ENCODE measurements around the gene TEX53. TPM values are rescaled to one million over a fixed set of nuclear protein-coding genes. Genes with fewer than 3 reads are reported as not detected.

Gene TEX53
- total RNA-seq, 2 experiments from 2014 or later, result not detected

DNA sequence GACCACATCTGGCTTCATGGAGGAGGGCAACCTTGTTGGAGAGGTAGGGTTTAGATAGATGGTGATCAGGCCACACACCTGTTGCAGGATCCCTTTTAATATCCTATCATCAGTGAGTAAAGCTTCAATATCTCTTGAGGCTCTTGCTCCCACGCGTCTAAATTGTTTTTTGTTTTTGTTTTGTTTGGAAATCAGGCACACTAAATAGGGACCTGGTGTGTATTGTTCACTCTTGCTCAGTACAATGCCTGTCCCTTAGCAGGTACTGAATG is 49.1 kb downstream of the TEX53 start:
- CTCF ChIA-PET (ENCODE audit: unreplicated experiment), result interaction anchor here (1.4 kb wide), 1 partner anchor 70 kb away, joined by 3 read pairs; no protein-coding TSS in a partner anchor
- intact Hi-C loops (cut with micrococcal nuclease; ENCODE audit: unreplicated experiment), result loop anchor here (5.0 kb wide), 2 partner anchors 44 to 211 kb away; no protein-coding TSS in a partner anchor
- Histone ChIP-seq H4K20me1 (ENCODE audit: insufficient read depth, low read length) (no peaks in the 10 kb centered on the region), H3K4me2 (ENCODE audit: low read length) (peak overlapping the region; percentile 64), H3K27ac (ENCODE audit: low read depth, low read length, poor library complexity, severe bottlenecking) (peak overlapping the region; percentile 94), H3K79me2 (ENCODE audit: insufficient read depth, low read depth, low read length) (peaks cover 29% of the 10 kb centered on the region), H3K4me3 (ENCODE audit: low read depth, low read length, poor library complexity, severe bottlenecking) (no peak overlapping the region), H3K36me3 (ENCODE audit: insufficient read depth, low read length) (no peaks in the 10 kb centered on the region), H3K9me2 (ENCODE audit: insufficient read depth, low read length) (no peaks in the 10 kb centered on the region), H3K4me1 (ENCODE audit: insufficient read depth, low read length, poor library complexity, severe bottlenecking) (peaks cover 86% of the 10 kb centered on the region), H2AFZ (ENCODE audit: low read length) (no peak overlapping the region), H3K9me3 (ENCODE audit: low read length) (no peaks in the 10 kb centered on the region)
- DNase-seq (ENCODE audit: low spot score), result no peak
- TF ChIP-seq, protein P1, sequence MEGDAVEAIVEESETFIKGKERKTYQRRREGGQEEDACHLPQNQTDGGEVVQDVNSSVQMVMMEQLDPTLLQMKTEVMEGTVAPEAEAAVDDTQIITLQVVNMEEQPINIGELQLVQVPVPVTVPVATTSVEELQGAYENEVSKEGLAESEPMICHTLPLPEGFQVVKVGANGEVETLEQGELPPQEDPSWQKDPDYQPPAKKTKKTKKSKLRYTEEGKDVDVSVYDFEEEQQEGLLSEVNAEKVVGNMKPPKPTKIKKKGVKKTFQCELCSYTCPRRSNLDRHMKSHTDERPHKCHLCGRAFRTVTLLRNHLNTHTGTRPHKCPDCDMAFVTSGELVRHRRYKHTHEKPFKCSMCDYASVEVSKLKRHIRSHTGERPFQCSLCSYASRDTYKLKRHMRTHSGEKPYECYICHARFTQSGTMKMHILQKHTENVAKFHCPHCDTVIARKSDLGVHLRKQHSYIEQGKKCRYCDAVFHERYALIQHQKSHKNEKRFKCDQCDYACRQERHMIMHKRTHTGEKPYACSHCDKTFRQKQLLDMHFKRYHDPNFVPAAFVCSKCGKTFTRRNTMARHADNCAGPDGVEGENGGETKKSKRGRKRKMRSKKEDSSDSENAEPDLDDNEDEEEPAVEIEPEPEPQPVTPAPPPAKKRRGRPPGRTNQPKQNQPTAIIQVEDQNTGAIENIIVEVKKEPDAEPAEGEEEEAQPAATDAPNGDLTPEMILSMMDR (conservative IDR thresholded peaks at IDR 0.05; ENCODE audit: low read length), result no peak
- no peak for TF ChIP-seq EZH2phosphoT487 (IDR thresholded peaks at IDR 0.05; ENCODE audit: borderline replicate concordance, low read depth, low read length)
- no TSS peak for BruUV-seq (replicated peaks)
- POLR2A ChIA-PET, result interaction anchor here (0.9 to 1.3 kb wide), 2 partner anchors 9 to 21 kb away, joined by 3 read pairs; partner anchors contain the start of gene ATP6V1G1

- Histone ChIP-seq H2AFZ (ENCODE audit: low read length) (no peak overlapping the region), H3K9me3 (ENCODE audit: low read length) (no peaks in the 10 kb centered on the region), H3K9me2 (ENCODE audit: insufficient read depth, low read length) (no peaks in the 10 kb centered on the region), H3K27ac (ENCODE audit: low read depth, low read length, poor library complexity, severe bottlenecking) (peak overlapping the region; percentile 94), H3K4me2 (ENCODE audit: low read length) (peak overlapping the region; percentile 64), H3K79me2 (ENCODE audit: insufficient read depth, low read depth, low read length) (peaks cover 23% of the 10 kb centered on the region), H4K20me1 (ENCODE audit: insufficient read depth, low read length) (no peaks in the 10 kb centered on the region), H3K4me1 (ENCODE audit: insufficient read depth, low read length, poor library complexity, severe bottlenecking) (peaks cover 82% of the 10 kb centered on the region), H3K4me3 (ENCODE audit: low read depth, low read length, poor library complexity, severe bottlenecking) (no peak overlapping the region), H3K36me3 (ENCODE audit: insufficient read depth, low read length) (no peaks in the 10 kb centered on the region; the same call in 1 of the 2 replicates)
- DNase-seq (ENCODE audit: low spot score), result peak; percentile 26
- ChIA-PET CTCF (ENCODE audit: unreplicated experiment) (no interaction called here), POLR2A (interaction anchor here (0.9 to 4.9 kb wide), 5 partner anchors 8 to 116 kb away, joined by 3 to 47 read pairs (median 4); partner anchors contain the start of gene ATP6V1G1)
- TF ChIP-seq, protein P1 (conservative IDR thresholded peaks at IDR 0.05; ENCODE audit: low read length), result no peak
- TF ChIP-seq EZH2phosphoT487 (IDR thresholded peaks at IDR 0.05; ENCODE audit: borderline replicate concordance, low read depth, low read length), result no peak
- BruUV-seq (replicated peaks), result no TSS peak
- intact Hi-C loops (cut with micrococcal nuclease; ENCODE audit: unreplicated experiment), result loop anchor here (5.0 kb wide), 2 partner anchors 44 to 211 kb away; no protein-coding TSS in a partner anchor
Observed at GRCh38 chr9:114607671-114608524, 49.7 kb downstream of the TEX53 start.

All from OCI-LY7 (cell line).